Measurements from ENCODE around the gene NOL3. TPM values are rescaled to one million over a fixed set of nuclear protein-coding genes. Genes with fewer than 3 reads are reported as not detected.

Gene NOL3
- 13.1 and 14.5 TPM in 2 replicates for total RNA-seq

DNA sequence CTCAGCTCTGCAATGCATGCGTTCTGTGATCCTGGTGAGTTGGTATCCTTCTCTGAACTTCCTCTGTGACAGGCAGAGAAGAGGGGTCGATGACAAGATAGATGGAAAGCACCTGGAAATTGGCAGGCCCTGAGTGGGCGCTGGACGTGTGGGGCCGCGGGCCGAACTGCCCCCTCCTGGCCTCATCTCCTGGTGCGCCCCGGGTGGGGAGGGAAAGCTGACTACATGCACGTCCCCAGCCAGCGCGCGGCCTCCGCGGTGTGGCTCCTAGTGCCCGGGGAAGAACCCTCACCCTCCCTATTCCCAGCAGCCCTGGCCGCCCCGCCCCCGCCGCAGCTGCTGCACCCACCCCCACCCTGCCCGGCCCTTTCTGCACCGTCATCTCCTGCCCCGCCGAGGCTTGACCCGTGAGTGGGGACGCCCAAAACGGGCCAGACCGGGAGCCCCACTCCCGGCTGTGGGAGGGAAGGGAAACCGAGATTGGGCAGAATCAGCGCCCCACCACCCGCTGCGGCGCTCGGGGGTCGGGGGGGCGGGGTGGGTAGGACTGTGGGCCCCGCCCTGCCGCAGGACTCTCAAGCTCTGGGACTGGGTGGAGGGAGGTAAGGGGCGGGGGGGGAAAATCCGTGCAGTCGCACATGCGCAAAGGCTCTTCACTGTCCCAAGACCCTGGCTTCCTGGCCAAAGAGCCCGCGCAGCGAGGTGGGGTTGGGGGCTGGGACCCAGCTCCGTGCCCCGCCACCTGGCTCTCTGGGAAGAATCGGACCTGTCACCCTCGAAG, at the start of gene NOL3:
TSS of gene NOL3 (plus strand) at position 371 of the 781 bp plus-strand sequence.

DNA sequence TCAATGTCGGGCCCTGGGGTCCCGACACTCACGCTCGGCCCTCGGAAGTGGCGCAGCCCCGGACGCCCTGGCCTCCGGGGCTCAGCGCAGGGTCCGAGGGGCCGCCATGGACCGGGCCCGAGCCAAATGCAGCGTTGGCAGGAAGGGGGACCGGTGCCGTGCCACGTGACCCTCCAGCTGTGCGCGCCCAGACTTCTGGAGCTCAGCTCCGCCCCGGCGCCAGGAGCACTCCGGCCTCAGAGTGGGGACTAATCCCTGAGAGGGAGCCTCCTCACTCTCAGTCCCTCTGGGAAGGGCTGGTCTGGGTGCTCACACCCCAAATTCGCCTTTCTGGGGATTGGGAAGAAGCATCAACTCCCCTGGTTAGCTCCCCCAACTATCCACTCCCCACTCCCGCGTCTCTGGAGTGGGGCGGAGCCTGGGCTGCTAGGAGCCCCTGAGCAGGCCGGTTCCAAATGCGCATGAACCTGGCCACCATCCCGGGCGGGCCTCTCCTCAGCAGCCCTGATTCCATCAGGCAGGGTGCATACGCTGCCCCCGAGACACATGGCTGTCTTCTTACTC, 19.4 kb upstream of the NOL3 start, which contains the start of gene B3GNT9:
TSS of gene B3GNT9 (minus strand) at position 166 of the 564 bp plus-strand sequence. CDS start 513 bp downstream, outside the sequence.

DNA sequence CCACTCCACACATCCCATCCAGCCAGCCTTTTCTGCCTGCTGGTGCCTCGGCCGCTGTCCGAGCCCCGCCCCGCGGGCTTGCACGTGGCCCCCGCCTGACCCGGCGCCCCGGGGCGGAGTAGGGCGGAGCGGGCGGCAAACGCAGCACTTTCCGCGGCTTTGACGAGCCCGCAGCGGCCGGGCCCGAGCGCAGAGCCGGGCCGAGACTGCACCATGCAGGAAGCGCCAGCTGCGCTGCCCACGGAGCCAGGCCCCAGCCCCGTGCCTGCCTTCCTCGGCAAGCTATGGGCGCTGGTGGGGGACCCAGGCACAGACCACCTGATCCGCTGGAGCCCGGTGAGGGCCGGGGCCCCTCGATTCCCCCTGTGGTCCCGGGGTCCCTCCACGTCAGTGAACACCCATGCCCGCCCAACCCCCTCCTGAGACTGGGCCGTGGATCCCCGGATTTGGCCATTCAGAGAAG, 5.7 kb upstream of the NOL3 start, which contains the start of gene HSF4:
TSS of gene HSF4 (plus strand) at position 147 of the 463 bp plus-strand sequence. CDS start at position 214, 67 bp downstream.

DNA sequence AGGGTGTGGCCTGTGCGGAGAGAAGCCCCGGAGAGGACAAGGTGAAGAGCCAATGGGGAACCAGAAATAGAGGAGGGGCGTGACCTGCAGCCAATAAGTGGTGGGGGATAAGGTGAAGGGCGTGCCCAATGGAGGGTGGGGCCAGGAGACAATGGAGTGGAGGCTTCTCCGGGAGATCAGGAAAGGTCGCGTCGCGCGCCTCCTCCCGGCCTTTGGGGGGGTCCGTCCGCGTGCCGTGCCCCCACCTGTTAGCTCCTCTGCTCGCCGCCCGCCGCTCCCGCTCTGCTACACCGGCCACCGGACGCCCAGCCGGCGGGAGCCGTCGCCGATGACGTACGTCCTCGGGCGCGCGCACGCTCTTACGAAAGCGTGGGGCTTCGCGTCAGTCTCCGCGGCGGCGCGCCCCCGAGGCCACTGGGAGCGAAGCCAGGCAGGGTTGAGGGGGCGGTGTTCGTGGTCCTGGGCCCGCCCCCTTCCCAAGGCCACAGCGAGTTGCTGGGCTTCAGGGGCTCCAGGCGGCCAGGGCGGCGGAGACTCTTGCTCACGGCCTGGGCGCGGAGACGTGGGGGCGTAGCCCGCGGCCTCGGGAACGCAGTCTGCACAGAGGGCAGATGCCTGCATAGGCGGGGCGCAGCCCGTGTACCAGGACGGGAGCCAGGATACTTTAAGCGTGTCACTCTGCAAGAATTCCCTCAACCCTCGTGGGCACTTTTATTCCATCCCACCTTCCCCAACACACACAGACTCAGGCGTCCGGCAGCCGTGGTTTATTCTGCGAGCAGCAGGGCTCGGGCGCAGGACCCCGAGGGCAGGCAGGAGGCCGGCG, 13.5 kb downstream of the NOL3 start, which contains the start of gene MATCAP1:
TSS of gene MATCAP1 (minus strand) at position 337 of the 826 bp plus-strand sequence. CDS start 3,353 bp downstream, outside the sequence.

DNA sequence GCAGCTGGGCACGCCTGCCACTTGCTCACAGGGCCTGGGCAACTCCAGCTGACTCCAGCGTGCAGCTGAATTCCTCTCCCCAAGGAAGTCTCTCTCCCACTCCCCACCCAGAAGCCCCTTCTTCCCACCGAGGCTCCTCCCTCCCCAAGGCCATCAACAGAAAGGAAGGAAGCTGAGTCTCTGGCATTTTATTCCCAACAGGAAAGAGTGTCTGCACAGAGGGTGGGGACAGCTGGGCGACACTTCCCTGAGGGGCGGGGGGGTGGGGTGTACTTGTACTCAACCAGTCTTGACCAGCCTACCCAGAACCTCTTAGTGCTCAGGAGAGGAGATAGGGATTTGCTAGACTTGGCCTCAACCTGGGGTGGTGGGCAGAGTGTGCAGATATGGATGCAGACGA, 19.7 kb downstream of the NOL3 start, which contains the start of gene EXOC3L1:
TSS of gene EXOC3L1 (minus strand) at position 96 of the 400 bp plus-strand sequence. CDS start 460 bp downstream, outside the sequence.

DNA sequence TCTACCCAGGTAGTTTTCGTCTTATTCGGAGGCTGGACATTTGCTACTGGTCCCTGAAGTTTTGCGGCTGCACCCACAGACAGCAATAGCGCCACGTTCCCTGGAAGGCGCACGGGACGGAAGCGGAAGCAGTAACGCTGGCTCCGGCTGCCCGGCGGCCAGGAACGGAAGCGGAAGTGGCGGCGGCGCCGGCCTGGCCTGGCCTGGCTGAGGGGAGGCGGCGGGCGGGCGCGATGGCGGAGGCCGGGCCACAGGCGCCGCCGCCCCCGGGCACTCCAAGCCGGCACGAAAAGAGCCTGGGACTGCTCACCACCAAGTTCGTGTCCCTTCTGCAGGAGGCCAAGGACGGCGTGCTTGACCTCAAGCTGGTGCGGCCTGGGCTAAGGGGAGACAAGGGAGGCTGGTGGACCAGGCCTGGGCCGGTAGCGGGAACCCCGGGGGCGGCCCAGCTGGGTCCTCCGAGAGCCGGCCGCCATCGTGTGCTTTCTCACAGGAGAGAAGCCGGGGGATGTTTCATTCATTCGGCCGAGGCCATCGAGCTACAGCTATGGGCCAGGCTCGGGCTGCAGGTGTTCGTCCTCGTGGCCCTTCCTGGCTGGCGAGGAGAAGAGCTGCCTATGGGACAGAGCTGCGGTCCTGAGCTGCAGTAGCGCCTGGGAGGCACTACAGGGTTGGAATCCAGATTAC, 21.8 kb downstream of the NOL3 start, which contains the start of gene E2F4:
TSS of gene E2F4 (plus strand) at position 161 of the 687 bp plus-strand sequence. CDS start at position 234, 73 bp downstream.

DNA sequence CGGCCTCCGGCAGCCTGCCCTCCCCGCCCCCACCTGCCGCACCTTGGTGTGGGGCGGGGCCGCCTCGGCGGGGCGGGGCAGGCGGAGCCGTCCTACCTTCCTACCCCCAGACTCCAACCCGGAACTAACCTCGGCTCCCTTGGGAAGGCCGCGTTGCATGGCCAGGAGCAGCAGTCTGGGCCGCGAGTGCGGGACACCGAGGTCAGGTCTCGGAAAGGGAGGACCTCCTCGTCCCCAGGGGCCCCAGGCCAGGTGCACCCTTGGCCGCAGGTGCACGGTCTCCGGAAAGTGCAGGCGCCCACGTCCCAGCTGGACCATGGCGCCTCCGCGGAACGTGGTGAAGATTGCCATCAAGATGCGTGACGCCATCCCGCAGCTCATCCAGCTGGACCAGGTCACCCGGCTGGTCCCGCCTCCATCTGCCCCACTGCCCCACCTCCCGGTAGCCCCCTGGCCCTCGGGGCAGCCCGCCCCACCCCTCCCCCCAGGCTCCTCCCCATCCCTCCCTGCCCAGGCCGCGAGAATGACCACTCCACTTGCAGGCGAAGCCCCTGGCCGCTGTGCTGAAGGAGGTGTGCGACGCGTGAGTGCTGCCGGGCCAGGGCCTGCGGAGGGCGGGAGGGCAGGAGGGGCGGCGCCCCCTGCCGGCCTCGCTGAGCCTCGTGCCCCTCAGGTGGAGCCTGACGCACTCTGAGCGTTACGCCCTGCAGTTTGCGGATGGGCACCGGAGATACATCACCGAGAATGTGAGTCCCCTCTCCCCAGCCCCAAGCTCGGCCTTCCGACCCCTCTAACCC, 28.9 kb downstream of the NOL3 start, which contains the start of gene ELMO3:
TSS of gene ELMO3 (plus strand) at position 121 of the 797 bp plus-strand sequence. CDS start at position 317, 196 bp downstream.

Other genes with a start within 250 kb of the NOL3 start
- gene RRAD, start 245.0 kb upstream of the NOL3 start, total RNA-seq = 5.4 and 7.6 TPM in 2 replicates
- gene CIAO2B, start 236.1 kb upstream of the NOL3 start, total RNA-seq = 180 and 183 TPM in 2 replicates
- gene CES2, start 235.0 kb upstream of the NOL3 start, total RNA-seq = 22.0 and 24.7 TPM in 2 replicates
- gene CES3, start 209.3 kb upstream of the NOL3 start, total RNA-seq = 0.15 and 0.17 TPM in 2 replicates
- gene CES4A, start 181.9 kb upstream of the NOL3 start, total RNA-seq = 0.34 and 0.45 TPM in 2 replicates
- 35.4 and 45.1 TPM in 2 replicates for gene CBFB, start 141.4 kb upstream of the NOL3 start, total RNA-seq
- gene PHAF1, start 60.6 kb upstream of the NOL3 start, total RNA-seq = 9.8 and 13.7 TPM in 2 replicates
- gene B3GNT9, start 19.5 kb upstream of the NOL3 start, total RNA-seq = 24.1 and 25.1 TPM in 2 replicates
- gene TRADD, start 10.6 kb upstream of the NOL3 start, total RNA-seq = 13.5 and 15.1 TPM in 2 replicates
- gene FBXL8, start 10.6 kb upstream of the NOL3 start, total RNA-seq = 9.6 and 10.1 TPM in 2 replicates
- gene HSF4, start 5.8 kb upstream of the NOL3 start, total RNA-seq = 1.3 and 2.4 TPM in 2 replicates
- 8.4 and 9.1 TPM in 2 replicates for gene MATCAP1, start 13.4 kb downstream of the NOL3 start, total RNA-seq
- gene EXOC3L1, start 19.6 kb downstream of the NOL3 start, total RNA-seq = not detected in 2 replicates
- 84.7 and 90.4 TPM in 2 replicates for gene E2F4, start 21.6 kb downstream of the NOL3 start, total RNA-seq
- gene ELMO3, start 28.6 kb downstream of the NOL3 start, total RNA-seq = 0.59 and 0.84 TPM in 2 replicates
- gene TMEM208, start 56.6 kb downstream of the NOL3 start, total RNA-seq = 56.8 and 61.5 TPM in 2 replicates
- gene FHOD1, start 76.9 kb downstream of the NOL3 start, total RNA-seq = 21.7 and 23.0 TPM in 2 replicates
- gene SLC9A5, start 78.4 kb downstream of the NOL3 start, total RNA-seq = 0.89 and 1.3 TPM in 2 replicates
- gene PLEKHG4, start 109.0 kb downstream of the NOL3 start, total RNA-seq = 20.4 and 26.4 TPM in 2 replicates
- not detected in 2 replicates for gene KCTD19, start 156.2 kb downstream of the NOL3 start, total RNA-seq
- under 0.01 TPM in 1 of 2 replicates, not detected in the other for gene LRRC36, start 156.3 kb downstream of the NOL3 start, total RNA-seq
- gene TPPP3, start 223.0 kb downstream of the NOL3 start, total RNA-seq = 0.15 and 0.34 TPM in 2 replicates
- 4.6 and 7.9 TPM in 2 replicates for gene ZDHHC1, start 245.9 kb downstream of the NOL3 start, total RNA-seq